ENCODE measurements around the gene NUDT21.
A peak's percentile ranks its signal among the peaks of the same experiment; 100 is the strongest.
"Not testable (repeated sequence)": the region's sequence is repeated elsewhere in the genome, so short reads cannot be mapped to it uniquely, and the experiment has no call there.

The NUDT21 gene

GRCh38 chr16:56450986-56451752, at the start of gene NUDT21, which contains the start of gene OGFOD1:
NUDT21 (minus strand) TSS chr16:56451332; CDS start chr16:56451202, 130 bp downstream.
OGFOD1 (plus strand) TSS chr16:56451554; CDS start chr16:56451613, 59 bp downstream.
- DNase-seq, result peak; percentile 94

- no peak for DNase-seq
Observed at GRCh38 chr16:56493815-56494214, 42.7 kb upstream of the NUDT21 start.

- no peak for DNase-seq
Observed at GRCh38 chr16:56493126-56493525, 42.0 kb upstream of the NUDT21 start.

GRCh38 chr16:56491657-56492261, 40.6 kb upstream of the NUDT21 start:
- no peak for DNase-seq

- DNase-seq, result not testable (repeated sequence)
Observed at GRCh38 chr16:56488868-56489267, 37.7 kb upstream of the NUDT21 start.

- DNase-seq, result no peak
Observed at GRCh38 chr16:56488035-56488434, 36.9 kb upstream of the NUDT21 start.

- DNase-seq, result no peak
Observed at GRCh38 chr16:56483394-56483793, 32.3 kb upstream of the NUDT21 start.

GRCh38 chr16:56482683-56483236, 31.6 kb upstream of the NUDT21 start:
- no peak for DNase-seq

GRCh38 chr16:56481468-56482122, 30.5 kb upstream of the NUDT21 start:
- no peak for DNase-seq

GRCh38 chr16:56480776-56481467, 29.8 kb upstream of the NUDT21 start:
- DNase-seq, result no peak

GRCh38 chr16:56479469-56479868, 28.3 kb upstream of the NUDT21 start:
- DNase-seq, result no peak

GRCh38 chr16:56478281-56479049, 27.3 kb upstream of the NUDT21 start:
- DNase-seq, result no peak

GRCh38 chr16:56477096-56477878, 26.2 kb upstream of the NUDT21 start:
- DNase-seq, result no peak

GRCh38 chr16:56475201-56475600, 24.1 kb upstream of the NUDT21 start:
- DNase-seq, result no peak

- DNase-seq, result no peak
Observed at GRCh38 chr16:56470666-56471065, 19.5 kb upstream of the NUDT21 start.

GRCh38 chr16:56470232-56470631, 19.1 kb upstream of the NUDT21 start:
- DNase-seq, result no peak

- DNase-seq, result no peak
Observed at GRCh38 chr16:56469748-56470147, 18.6 kb upstream of the NUDT21 start.

- DNase-seq, result no peak
Observed at GRCh38 chr16:56468800-56469199, 17.7 kb upstream of the NUDT21 start.

GRCh38 chr16:56466344-56466743, 15.2 kb upstream of the NUDT21 start:
- DNase-seq, result no peak

GRCh38 chr16:56463153-56463552, 12.0 kb upstream of the NUDT21 start:
- no peak for DNase-seq

GRCh38 chr16:56462064-56462796, 11.1 kb upstream of the NUDT21 start:
- DNase-seq, result no peak

Data from NCI-H774 (cell line).